ENCODE measurements around the gene INPP4A. TPM values are rescaled to one million over a fixed set of nuclear protein-coding genes. Genes with fewer than 3 reads are reported as not detected.

The INPP4A gene
- total RNA-seq, 2 experiments from 2014 or later: 140 to 165 TPM

GRCh38 chr2:98467082-98467536, 22.5 kb downstream of the INPP4A start:
- H3K36me3 Mint-ChIP-seq (ENCODE audit: low read depth): peaks cover 63% of the 10 kb centered on the region
- ChIA-PET POLR2A (no interaction called here), CTCF (interaction anchor here (0.9 to 7.1 kb wide), 2 partner anchors 11 to 15 kb away, joined by 3 to 46 read pairs; no protein-coding TSS in a partner anchor)
- peaks cover 91% of the 10 kb centered on the region for H3K4me1 Mint-ChIP-seq
- H3K4me3 Mint-ChIP-seq: peak overlapping the region; percentile 73
- peaks cover 6% of the 10 kb centered on the region for H3K9me3 Mint-ChIP-seq
- DNase-seq: no peak
- peak overlapping the region; percentile 97 for H3K27ac Mint-ChIP-seq
- H3K27me3 Mint-ChIP-seq: no peaks in the 10 kb centered on the region

DNA sequence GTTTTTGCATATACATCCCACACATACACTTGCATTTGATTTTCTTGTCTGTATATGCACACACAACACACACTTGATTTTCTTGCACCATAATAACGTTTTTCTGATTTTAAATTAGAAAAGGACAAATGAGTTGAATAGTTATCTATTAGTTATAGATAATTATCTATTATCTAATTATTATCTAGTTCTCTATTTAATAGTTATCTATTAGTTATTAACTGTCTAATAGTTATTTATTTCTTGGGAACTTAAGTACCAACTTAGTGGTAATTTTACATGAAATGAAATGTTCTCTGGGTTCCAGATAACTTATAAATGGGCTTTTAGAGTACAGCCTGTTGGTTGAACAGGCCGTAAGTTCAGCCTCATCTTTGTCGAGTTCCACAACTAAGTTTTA, 23.0 kb downstream of the INPP4A start:
- Mint-ChIP-seq H3K9me3 (peaks cover 6% of the 10 kb centered on the region), H3K27me3 (no peaks in the 10 kb centered on the region), H3K36me3 (ENCODE audit: low read depth) (peaks cover 68% of the 10 kb centered on the region), H3K4me3 (peak overlapping the region; percentile 73), H3K27ac (peak overlapping the region; percentile 97), H3K4me1 (peaks cover 96% of the 10 kb centered on the region)
- no peak for DNase-seq
- ChIA-PET POLR2A (no interaction called here), CTCF (interaction anchor here (7.1 kb wide), 1 partner anchor 15 kb away, joined by 46 read pairs; no protein-coding TSS in a partner anchor)

DNA sequence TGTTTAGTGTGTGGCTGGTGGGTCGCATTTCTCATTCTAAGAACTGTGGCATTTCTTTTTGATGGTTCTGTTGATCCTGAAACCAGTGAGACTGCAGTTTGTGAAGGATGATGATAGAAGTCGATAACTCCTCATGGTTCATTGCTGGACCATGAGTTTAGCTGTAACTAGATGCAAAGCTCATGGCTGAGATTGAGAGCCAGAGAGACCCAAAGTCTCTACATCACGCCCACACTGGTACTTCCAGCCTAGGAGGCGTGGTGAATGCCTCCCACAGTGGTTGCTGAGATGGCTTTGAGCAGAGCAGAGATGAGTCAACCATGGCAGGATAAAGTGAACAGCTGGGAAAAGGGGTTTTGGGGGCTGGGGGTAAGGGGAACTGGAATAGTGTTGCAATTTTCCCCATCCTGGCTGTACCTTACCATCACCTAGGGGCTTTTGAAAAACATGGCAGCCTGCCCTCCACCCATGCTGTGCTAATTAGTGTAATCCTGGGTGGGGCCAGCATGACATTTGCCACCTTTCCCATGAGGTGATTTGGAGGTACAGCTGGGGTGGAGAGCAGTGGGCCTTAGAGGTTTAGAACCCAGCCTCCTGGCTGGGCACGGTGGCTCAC, 24.1 kb downstream of the INPP4A start:
- Mint-ChIP-seq H3K4me3 (peak overlapping the region; percentile 37), H3K36me3 (ENCODE audit: low read depth) (peaks cover 62% of the 10 kb centered on the region), H3K9me3 (peaks cover 6% of the 10 kb centered on the region), H3K4me1 (peaks cover 97% of the 10 kb centered on the region), H3K27ac (peak overlapping the region; percentile 81), H3K27me3 (no peaks in the 10 kb centered on the region)
- CTCF ChIA-PET: interaction anchor here (1.3 to 2.0 kb wide), 2 partner anchors 19 to 181 kb away, joined by 3 to 9 read pairs; no protein-coding TSS in a partner anchor
- DNase-seq: peak; percentile 40
- POLR2A ChIA-PET: no interaction called here

- DNase-seq: no peak
- CTCF ChIA-PET: interaction anchor here (1.0 to 3.0 kb wide), 7 partner anchors 9 to 27 kb away, joined by 3 to 15 read pairs (median 4); no protein-coding TSS in a partner anchor
- Mint-ChIP-seq H3K4me1 (peaks cover 97% of the 10 kb centered on the region), H3K4me3 (peak overlapping the region; percentile 23), H3K9me3 (peaks cover 6% of the 10 kb centered on the region), H3K27me3 (no peaks in the 10 kb centered on the region), H3K27ac (peak overlapping the region; percentile 78), H3K36me3 (ENCODE audit: low read depth) (peaks cover 69% of the 10 kb centered on the region)
- POLR2A ChIA-PET: no interaction called here
Measured at GRCh38 chr2:98469862-98470544, 25.3 kb downstream of the INPP4A start.

DNA sequence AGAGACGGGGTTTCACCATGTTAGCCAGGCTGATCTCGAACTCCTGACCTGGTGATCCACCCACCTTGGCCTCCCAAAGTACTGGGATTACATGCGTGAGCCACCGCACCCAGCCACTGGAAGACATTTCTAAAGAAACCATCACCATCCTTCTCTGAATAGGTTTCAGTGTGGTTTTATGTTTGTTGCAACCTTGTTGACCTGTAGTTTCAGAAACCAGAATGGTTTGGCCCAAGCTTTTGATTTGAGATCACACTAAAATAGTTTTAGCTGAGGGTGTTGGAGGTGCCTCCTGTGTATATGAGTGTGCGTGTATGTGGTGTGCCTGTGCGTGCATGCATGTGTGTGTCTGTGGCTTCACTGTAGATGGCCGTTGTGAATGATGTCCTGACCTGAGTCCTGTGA, 26.2 kb downstream of the INPP4A start:
- Mint-ChIP-seq H3K36me3 (ENCODE audit: low read depth) (peaks cover 72% of the 10 kb centered on the region), H3K9me3 (peaks cover 6% of the 10 kb centered on the region), H3K4me3 (peak overlapping the region; percentile 49), H3K4me1 (peaks cover 97% of the 10 kb centered on the region), H3K27me3 (no peaks in the 10 kb centered on the region), H3K27ac (peak overlapping the region; percentile 90)
- DNase-seq: no peak
- CTCF ChIA-PET: interaction anchor here (0.6 to 3.0 kb wide), 8 partner anchors 10 to 569 kb away, joined by 3 to 15 read pairs (median 4); no protein-coding TSS in a partner anchor
- POLR2A ChIA-PET: no interaction called here

DNA sequence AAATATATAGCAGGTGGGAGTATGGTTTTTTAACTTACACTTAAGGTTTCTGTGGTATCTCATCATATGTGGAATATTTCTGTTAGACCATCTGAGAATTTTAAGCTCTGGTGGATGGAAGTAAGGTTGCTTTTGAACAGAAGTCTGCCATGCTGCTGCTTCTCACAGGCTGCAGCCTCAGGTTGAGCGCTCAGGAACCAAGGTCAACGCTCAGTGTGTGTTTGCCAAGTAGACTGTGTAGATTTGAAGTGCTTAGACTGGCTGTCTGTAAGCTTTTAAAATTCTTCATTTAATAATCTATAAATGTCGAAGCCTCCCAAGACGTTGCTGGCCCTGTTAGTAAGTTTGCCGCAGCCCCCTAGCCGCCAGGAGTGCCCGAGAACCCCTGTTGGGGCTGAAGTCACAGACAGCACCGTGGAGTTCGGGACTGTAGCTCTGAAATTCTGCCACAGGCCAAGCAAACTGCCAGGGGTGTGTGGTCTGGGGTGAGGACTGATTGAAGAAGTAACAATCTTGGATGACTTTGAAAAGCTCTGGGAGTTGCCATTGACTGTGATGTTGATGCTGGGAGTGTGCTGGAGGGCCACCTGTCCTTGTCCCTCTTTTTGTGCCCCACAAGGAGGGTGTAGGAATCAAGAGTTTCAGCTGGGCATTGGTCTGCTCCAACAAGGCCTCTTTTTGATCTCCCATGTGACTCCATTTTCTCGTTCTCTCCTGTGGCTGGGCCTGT, 26.9 kb downstream of the INPP4A start:
- Mint-ChIP-seq H3K4me1 (peaks cover 97% of the 10 kb centered on the region), H3K4me3 (peak overlapping the region; percentile 49), H3K27ac (peak overlapping the region; percentile 90), H3K27me3 (no peaks in the 10 kb centered on the region), H3K36me3 (ENCODE audit: low read depth) (peaks cover 66% of the 10 kb centered on the region), H3K9me3 (peaks cover 6% of the 10 kb centered on the region)
- ChIA-PET CTCF (interaction anchor here (0.6 to 3.0 kb wide), 10 partner anchors 10 to 568 kb away, joined by 3 to 15 read pairs (median 4); no protein-coding TSS in a partner anchor), POLR2A (no interaction called here)
- DNase-seq: no peak

- Mint-ChIP-seq H3K27ac (peak overlapping the region; percentile 90), H3K4me3 (peak overlapping the region; percentile 34), H3K27me3 (no peaks in the 10 kb centered on the region), H3K36me3 (ENCODE audit: low read depth) (peaks cover 66% of the 10 kb centered on the region), H3K4me1 (peaks cover 97% of the 10 kb centered on the region), H3K9me3 (peaks cover 2% of the 10 kb centered on the region)
- CTCF ChIA-PET: interaction anchor here (0.8 to 3.0 kb wide), 6 partner anchors 10 to 43 kb away, joined by 3 to 15 read pairs (median 4); no protein-coding TSS in a partner anchor
- DNase-seq: no peak
- POLR2A ChIA-PET: no interaction called here
Measured at GRCh38 chr2:98472132-98472650, 27.5 kb downstream of the INPP4A start.

DNA sequence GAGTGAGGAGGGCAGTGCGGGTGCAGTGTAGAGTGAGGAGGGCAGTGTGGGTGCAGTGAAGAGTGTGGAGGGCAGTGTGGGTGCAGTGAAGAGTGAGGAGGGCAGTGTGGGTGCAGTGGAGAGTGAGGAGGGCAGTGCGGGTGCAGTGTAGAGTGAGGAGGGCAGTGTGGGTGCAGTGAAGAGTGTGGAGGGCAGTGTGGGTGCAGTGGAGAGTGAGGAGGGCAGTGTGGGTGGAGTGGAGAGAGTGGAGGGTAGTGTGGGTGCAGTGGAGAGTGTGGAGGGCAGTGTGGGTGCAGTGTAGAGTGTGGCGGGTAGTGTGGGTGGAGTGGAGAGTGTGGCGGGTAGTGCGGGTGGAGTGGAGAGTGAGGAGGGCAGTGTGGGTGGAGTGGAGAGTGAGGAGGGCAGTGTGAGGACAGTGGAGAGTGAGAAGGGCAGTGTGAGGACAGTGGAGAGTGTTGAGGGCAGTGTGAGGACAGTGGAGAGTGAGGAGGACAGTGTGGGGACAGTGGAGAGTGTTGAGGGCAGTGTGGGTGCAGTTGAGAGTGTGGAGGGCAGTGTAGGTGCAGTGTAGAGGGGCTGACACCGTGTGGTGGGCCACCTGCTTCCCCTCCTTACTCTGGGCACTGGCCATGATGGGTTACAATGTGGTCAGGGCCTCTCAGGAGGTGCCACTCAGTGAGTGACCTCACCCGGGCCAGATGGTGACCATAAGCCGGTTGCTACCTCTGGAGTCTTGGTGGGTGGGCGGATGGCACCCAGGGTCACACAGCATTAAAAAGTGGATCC, 28.5 kb downstream of the INPP4A start:
- Mint-ChIP-seq H3K27me3 (no peaks in the 10 kb centered on the region), H3K9me3 (peaks cover 2% of the 10 kb centered on the region), H3K36me3 (ENCODE audit: low read depth) (peaks cover 70% of the 10 kb centered on the region), H3K27ac (peak overlapping the region; percentile 90), H3K4me3 (peak overlapping the region; percentile 64), H3K4me1 (peaks cover 98% of the 10 kb centered on the region)
- ChIA-PET POLR2A (interaction anchor here (0.8 kb wide), 1 partner anchor 9 kb away, joined by 3 read pairs; no protein-coding TSS in a partner anchor), CTCF (interaction anchor here (0.7 to 8.8 kb wide), 4 partner anchors 9 to 15 kb away, joined by 3 to 60 read pairs (median 4); no protein-coding TSS in a partner anchor)
- DNase-seq: no peak

- Mint-ChIP-seq H3K9me3 (peaks cover 2% of the 10 kb centered on the region), H3K4me3 (peak overlapping the region; percentile 64), H3K27me3 (no peaks in the 10 kb centered on the region), H3K4me1 (peaks cover 99% of the 10 kb centered on the region), H3K27ac (peak overlapping the region; percentile 90), H3K36me3 (ENCODE audit: low read depth) (peaks cover 68% of the 10 kb centered on the region)
- peak; percentile 52 for DNase-seq
- ChIA-PET POLR2A (interaction anchor here (0.8 kb wide), 1 partner anchor 10 kb away, joined by 3 read pairs; no protein-coding TSS in a partner anchor), CTCF (interaction anchor here (0.6 to 8.8 kb wide), 5 partner anchors 8 to 41 kb away, joined by 3 to 60 read pairs (median 3); no protein-coding TSS in a partner anchor)
Measured at GRCh38 chr2:98473995-98474780, 29.5 kb downstream of the INPP4A start.

GRCh38 chr2:98474979-98475632, 30.4 kb downstream of the INPP4A start:
- peaks cover 62% of the 10 kb centered on the region for H3K36me3 Mint-ChIP-seq (ENCODE audit: low read depth)
- H3K27ac Mint-ChIP-seq: peak overlapping the region; percentile 90
- peaks cover 2% of the 10 kb centered on the region for H3K9me3 Mint-ChIP-seq
- H3K4me3 Mint-ChIP-seq: peak overlapping the region; percentile 6
- DNase-seq: no peak
- H3K4me1 Mint-ChIP-seq: peaks cover 100% of the 10 kb centered on the region
- no peaks in the 10 kb centered on the region for H3K27me3 Mint-ChIP-seq
- CTCF ChIA-PET: interaction anchor here (0.6 to 8.8 kb wide), 3 partner anchors 12 to 22 kb away, joined by 3 to 60 read pairs (median 4); no protein-coding TSS in a partner anchor
- POLR2A ChIA-PET: no interaction called here
